Nephron progenitor cell (in vitro differentiated cells): Measurements from ENCODE around the gene SNRNP40.
"Not testable (repeated sequence)": the region's sequence is repeated elsewhere in the genome, so short reads cannot be mapped to it uniquely, and the experiment has no call there.

Experiments
- DNase-seq: peaks from one replicate; pipeline ENCODE4 v3.0.0; 2021
- H3K27ac Mint-ChIP-seq: 2 replicates; pipeline ENCODE4 v1.8.0; 2021; ENCODE audit warnings: mild to moderate bottlenecking, moderate library complexity, mixed read lengths
- H3K27me3 Mint-ChIP-seq: 2 replicates; pipeline ENCODE4 v1.8.0; 2021; ENCODE audit warnings: mild to moderate bottlenecking, low read depth, mixed read lengths; ENCODE audit not compliant: poor library complexity
- H3K36me3 Mint-ChIP-seq: 2 replicates; pipeline ENCODE4 v1.8.0; 2021; ENCODE audit warnings: low read depth, mixed read lengths
- H3K4me1 Mint-ChIP-seq: 2 replicates; pipeline ENCODE4 v1.8.0; 2021; ENCODE audit warnings: mixed read lengths
- H3K4me3 Mint-ChIP-seq: 2 replicates; pipeline ENCODE4 v1.8.0; 2021; ENCODE audit warnings: mild to moderate bottlenecking, moderate library complexity, mixed read lengths
- H3K9me3 Mint-ChIP-seq: 2 replicates; pipeline ENCODE4 v1.8.0; 2021; ENCODE audit warnings: mild to moderate bottlenecking, moderate library complexity, mixed read lengths
- CTCF ChIP-seq: fragments of 200-600 bp; sonication (generic); IDR thresholded peaks from 2 replicates; pipeline ENCODE4 v1.5.0; 2021; ENCODE audit warnings: antibody characterized with exemption

Gene SNRNP40

GRCh38 chr1:31272369-31272768 lies 24.2 kb downstream of the SNRNP40 start:
- H3K36me3 Mint-ChIP-seq, result peaks cover 70% of the 10 kb centered on the region
- peaks cover 5% of the 10 kb centered on the region for H3K27me3 Mint-ChIP-seq
- H3K27ac Mint-ChIP-seq, result no peak overlapping the region
- no peak for TF ChIP-seq CTCF
- no peaks in the 10 kb centered on the region for H3K4me1 Mint-ChIP-seq
- no peak for DNase-seq
- no peak overlapping the region for H3K4me3 Mint-ChIP-seq
- no peaks in the 10 kb centered on the region for H3K9me3 Mint-ChIP-seq

GRCh38 chr1:31266547-31266946 lies 30.0 kb downstream of the SNRNP40 start:
- H3K27me3 Mint-ChIP-seq, result no peaks in the 10 kb centered on the region
- no peak overlapping the region for H3K27ac Mint-ChIP-seq
- H3K4me3 Mint-ChIP-seq, result no peak overlapping the region
- H3K36me3 Mint-ChIP-seq, result peaks cover 74% of the 10 kb centered on the region
- H3K4me1 Mint-ChIP-seq, result peaks cover 4% of the 10 kb centered on the region
- no peaks in the 10 kb centered on the region for H3K9me3 Mint-ChIP-seq
- no peak for DNase-seq
- no peak for TF ChIP-seq CTCF

GRCh38 chr1:31264790-31265386 lies 31.7 kb downstream of the SNRNP40 start:
- TF ChIP-seq CTCF, result no peak
- Mint-ChIP-seq H3K27me3 (no peaks in the 10 kb centered on the region), H3K27ac (no peak overlapping the region), H3K4me3 (no peak overlapping the region), H3K4me1 (peaks cover 4% of the 10 kb centered on the region), H3K36me3 (peaks cover 70% of the 10 kb centered on the region), H3K9me3 (no peaks in the 10 kb centered on the region)
- DNase-seq, result no peak

GRCh38 chr1:31263408-31263807 lies 33.2 kb downstream of the SNRNP40 start:
- no peaks in the 10 kb centered on the region for H3K27me3 Mint-ChIP-seq
- no peaks in the 10 kb centered on the region for H3K9me3 Mint-ChIP-seq
- no peak for TF ChIP-seq CTCF
- H3K36me3 Mint-ChIP-seq, result peaks cover 71% of the 10 kb centered on the region
- DNase-seq, result no peak
- no peak overlapping the region for H3K4me3 Mint-ChIP-seq
- H3K27ac Mint-ChIP-seq, result no peak overlapping the region
- H3K4me1 Mint-ChIP-seq, result peaks cover 4% of the 10 kb centered on the region

- peaks cover 73% of the 10 kb centered on the region for H3K36me3 Mint-ChIP-seq
- H3K4me1 Mint-ChIP-seq, H3K9me3 Mint-ChIP-seq, H3K4me3 Mint-ChIP-seq, H3K27ac Mint-ChIP-seq, DNase-seq, H3K27me3 Mint-ChIP-seq: not testable (repeated sequence)
Measured at GRCh38 chr1:31262393-31262792, 34.2 kb downstream of the SNRNP40 start.

- no peaks in the 10 kb centered on the region for H3K9me3 Mint-ChIP-seq
- peaks cover 4% of the 10 kb centered on the region for H3K4me1 Mint-ChIP-seq
- no peak overlapping the region for H3K4me3 Mint-ChIP-seq
- H3K27ac Mint-ChIP-seq, result no peak overlapping the region
- TF ChIP-seq CTCF, result no peak
- no peak for DNase-seq
- H3K27me3 Mint-ChIP-seq, result no peaks in the 10 kb centered on the region
- H3K36me3 Mint-ChIP-seq, result peaks cover 73% of the 10 kb centered on the region
Measured at GRCh38 chr1:31261916-31262315, 34.7 kb downstream of the SNRNP40 start.
